Measurements from ENCODE around the gene EML2. TPM values are rescaled to one million over a fixed set of nuclear protein-coding genes. Genes with fewer than 3 reads are reported as not detected.

Gene EML2
- total RNA-seq, 2 experiments from 2014 or later = 93.6 to 97.6 TPM

Small RNA genes lying within 50 kb of the gene (microRNA-seq; reads per million reads assigned to microRNA genes)
- 513 reads per million, percentile 76 among the genes with 10 or more reads in this experiment for gene MIR330
- not detected for gene MIR642A
- not detected for gene MIR642B

Other genes starting within 250 kb of the EML2 start
- gene PPP1R13L, start 234.3 kb downstream of the EML2 start, total RNA-seq = 10 to 100 TPM; 11.8 to 13.4 TPM
- gene POLR1G, start 232.8 kb downstream of the EML2 start, total RNA-seq = 10 to 100 TPM in 1 of 2 experiments, 1 to 10 TPM in 1; 9.5 to 10.6 TPM
- gene ERCC1, start 215.5 kb downstream of the EML2 start, total RNA-seq = 10 to 100 TPM; 57.5 to 64.8 TPM
- 100 to 1,000 TPM; 154 to 172 TPM for gene FOSB, start 171.4 kb downstream of the EML2 start, total RNA-seq
- 1 to 10 TPM; 2.0 to 3.4 TPM for gene RTN2, start 142.3 kb downstream of the EML2 start, total RNA-seq
- gene PPM1N, start 141.0 kb downstream of the EML2 start, total RNA-seq = 1 to 10 TPM; 1.6 to 3.2 TPM
- gene VASP, start 131.9 kb downstream of the EML2 start, total RNA-seq = 100 to 1,000 TPM; 215 to 222 TPM
- gene OPA3, start 54.6 kb downstream of the EML2 start, total RNA-seq = 10 to 100 TPM; 13.4 to 14.9 TPM
- gene GPR4, start 37.2 kb downstream of the EML2 start, total RNA-seq = not detected
- gene GIPR, start 28.8 kb upstream of the EML2 start, total RNA-seq = 1 to 10 TPM; 7.0 to 9.2 TPM
- 100 to 1,000 TPM; 634 to 652 TPM for gene SNRPD2, start 52.6 kb upstream of the EML2 start, total RNA-seq
- gene QPCTL, start 53.3 kb upstream of the EML2 start, total RNA-seq = 1 to 10 TPM; 6.7 to 8.0 TPM
- gene FBXO46, start 91.5 kb upstream of the EML2 start, total RNA-seq = 10 to 100 TPM; 32.6 to 33.9 TPM
- not detected for gene MEIOSIN, start 94.0 kb upstream of the EML2 start, total RNA-seq
- gene SIX5, start 129.9 kb upstream of the EML2 start, total RNA-seq = under 1 TPM; 0.53 to 0.89 TPM
- 10 to 100 TPM in 1 of 2 experiments, 1 to 10 TPM in 1; 9.9 to 14.4 TPM for gene DMPK, start 143.1 kb upstream of the EML2 start, total RNA-seq
- 10 to 100 TPM; 20.6 TPM for gene DMWD, start 153.4 kb upstream of the EML2 start, total RNA-seq
- under 1 TPM; 0.55 to 0.68 TPM for gene RSPH6A, start 175.9 kb upstream of the EML2 start, total RNA-seq
- 10 to 100 TPM; 97.3 to 98.3 TPM for gene SYMPK, start 223.8 kb upstream of the EML2 start, total RNA-seq
- not detected for gene FOXA3, start 224.9 kb upstream of the EML2 start, total RNA-seq
- gene IRF2BP1, start 246.7 kb upstream of the EML2 start, total RNA-seq = 10 to 100 TPM; 18.0 to 19.1 TPM

Data from activated CD8-positive, alpha-beta T cell treated with anti-CD3 and anti-CD28 coated beads, Interleukin-2, amount 10 ng/mL, durations not matched to agents 7 days and 5 days (primary cell).